Gastrocnemius medialis (tissue), 4 donors: ENCODE data around the gene LUC7L2. TPM values are rescaled to one million over a fixed set of nuclear protein-coding genes. Genes with fewer than 3 reads are reported as not detected.

Experiments used
- ATAC-seq, 2 donors: fragments of 150-250 bp; one replicate each; pipeline ENCODE4 v1.9.1; 2016
- DNase-seq, 2 donors: peaks; one replicate each; pipeline ENCODE4 v3.0.0-alpha.2; 2019
- H3K27ac ChIP-seq, 4 donors: fragments of 200-600 bp; sonication (generic); 1 replicate in 1 of 4; 2 replicates in 3 of 4; pipeline ENCODE4 v1.5.1; 2016 to 2018; ENCODE audit warnings: mild to moderate bottlenecking in 2 of 4, moderate library complexity in 1 of 4
- H3K27me3 ChIP-seq, 3 donors: fragments of 200-600 bp; sonication (generic) in 2 of 3; 1 replicate in 1 of 3; 2 replicates in 2 of 3; pipeline versions ENCODE4 v1.5.1 to v1.6.0; 2016 to 2019; ENCODE audit warnings: mild to moderate bottlenecking in 1 of 3, moderate library complexity in 1 of 3
- H3K36me3 ChIP-seq, 2 donors: fragments of 200-600 bp; sonication (generic) in 1 of 2; one replicate each; pipeline ENCODE4 v1.5.1; 2017 to 2018
- H3K4me1 ChIP-seq, 2 donors: fragments of 200-600 bp; sonication (generic) in 1 of 2; one replicate each; pipeline ENCODE4 v1.5.1; 2016 to 2017; ENCODE audit warnings: mild to moderate bottlenecking in 2 of 2
- H3K4me3 ChIP-seq, 4 donors: fragments of 200-600 bp; sonication (generic) in 3 of 4; 1 replicate in 1 of 4; 2 replicates in 3 of 4; pipeline ENCODE4 v1.5.1; 2016 to 2019; ENCODE audit warnings: mild to moderate bottlenecking in 2 of 4
- H3K9me3 ChIP-seq, 3 donors: fragments of 200-600 bp; sonication (generic) in 2 of 3; 1 replicate in 1 of 3; 2 replicates in 2 of 3; pipeline ENCODE4 v1.5.1; 2016 to 2019
- POLR2A ChIP-seq, 2 donors: fragments of 450-650 bp; IDR thresholded peaks; one replicate each; pipeline ENCODE4 v1.6.1; 2017; ENCODE audit warnings: antibody characterized with exemption in 2 of 2, mild to moderate bottlenecking in 2 of 2, moderate library complexity in 2 of 2
- in situ Hi-C, 4 donors: fragments of 200-750 bp; cut with MboI; loops; one replicate each; pipeline versions ENCODE4 v1.15.0 to v1.8.0; 2017; ENCODE audit warnings: low sequenced_read_pairs in 4 of 4
- intact Hi-C: fragments of 100-400 bp; cut with DNase I; formaldehyde crosslinking; loops from one replicate; pipeline ENCODE4 v1.15.1; 2023; ENCODE audit warnings: low total_unique reads
- total RNA-seq, 4 donors: library from RNA; depleted of rRNA; stranded (reverse); fragments of >200 nt; gene quantifications; one replicate each; pipeline versions ENCODE4 v1.1.0 to v1.2.3, GENCODE V29; 2016
- TF ChIP-seq, protein P1 (sequence below), 5 experiments: fragments of 450-650 bp in 3 of 5; fragments of 200-600 bp in 2 of 5; sonication (generic) in 2 of 5; IDR thresholded peaks in 4 of 5; conservative IDR thresholded peaks in 1 of 5; 1 replicate in 4 of 5; 2 replicates in 1 of 5; pipeline ENCODE4 v1.5.1; 2016 to 2019; ENCODE audit warnings: antibody characterized with exemption in 5 of 5, mild to moderate bottlenecking in 3 of 5, moderate library complexity in 3 of 5

The LUC7L2 gene
- total RNA-seq, 4 donors from 2014 or later = 49.2 to 79.7 (median 54.0) TPM

DNA sequence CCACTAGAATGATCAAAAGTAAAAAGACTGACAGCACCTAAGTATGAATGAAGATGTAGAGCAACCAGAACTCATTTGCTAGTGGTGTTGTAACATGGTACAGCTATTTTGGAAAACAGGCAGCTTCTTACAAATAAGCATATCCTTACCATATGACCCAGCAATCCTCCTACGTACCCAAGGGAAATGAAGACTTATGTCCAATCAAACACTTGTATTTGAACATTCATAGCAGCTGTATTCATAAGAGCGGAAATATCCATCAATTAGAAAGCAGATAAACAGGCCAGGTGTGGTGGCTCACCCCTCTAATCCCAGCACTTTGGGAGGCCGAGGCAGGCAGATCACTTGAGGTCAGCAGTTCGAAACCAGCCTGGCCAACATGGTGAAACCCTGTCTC lies 70.7 kb downstream of the LUC7L2 start:
- Histone ChIP-seq H3K27ac (peak overlapping the region in 1 of 4 donors; percentile 4), H3K36me3 (no peaks in the 10 kb centered on the region), H3K27me3 (no peaks in the 10 kb centered on the region), H3K9me3 (no peaks in the 10 kb centered on the region), H3K4me3 (no peak overlapping the region), H3K4me1 (peaks cover 33 to 36% of the 10 kb centered on the region in 2 donors)
- TF ChIP-seq POLR2A (IDR thresholded peaks at IDR 0.05) = no peak
- TF ChIP-seq, protein P1, sequence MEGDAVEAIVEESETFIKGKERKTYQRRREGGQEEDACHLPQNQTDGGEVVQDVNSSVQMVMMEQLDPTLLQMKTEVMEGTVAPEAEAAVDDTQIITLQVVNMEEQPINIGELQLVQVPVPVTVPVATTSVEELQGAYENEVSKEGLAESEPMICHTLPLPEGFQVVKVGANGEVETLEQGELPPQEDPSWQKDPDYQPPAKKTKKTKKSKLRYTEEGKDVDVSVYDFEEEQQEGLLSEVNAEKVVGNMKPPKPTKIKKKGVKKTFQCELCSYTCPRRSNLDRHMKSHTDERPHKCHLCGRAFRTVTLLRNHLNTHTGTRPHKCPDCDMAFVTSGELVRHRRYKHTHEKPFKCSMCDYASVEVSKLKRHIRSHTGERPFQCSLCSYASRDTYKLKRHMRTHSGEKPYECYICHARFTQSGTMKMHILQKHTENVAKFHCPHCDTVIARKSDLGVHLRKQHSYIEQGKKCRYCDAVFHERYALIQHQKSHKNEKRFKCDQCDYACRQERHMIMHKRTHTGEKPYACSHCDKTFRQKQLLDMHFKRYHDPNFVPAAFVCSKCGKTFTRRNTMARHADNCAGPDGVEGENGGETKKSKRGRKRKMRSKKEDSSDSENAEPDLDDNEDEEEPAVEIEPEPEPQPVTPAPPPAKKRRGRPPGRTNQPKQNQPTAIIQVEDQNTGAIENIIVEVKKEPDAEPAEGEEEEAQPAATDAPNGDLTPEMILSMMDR (IDR thresholded peaks at IDR 0.05 in 4 of 5, conservative IDR thresholded peaks at IDR 0.05 in 1 of 5) = no peak
- in situ Hi-C loops = no loop called here
- ATAC-seq (no peak), DNase-seq (no peak)
- intact Hi-C loops = no loop called here

DNA sequence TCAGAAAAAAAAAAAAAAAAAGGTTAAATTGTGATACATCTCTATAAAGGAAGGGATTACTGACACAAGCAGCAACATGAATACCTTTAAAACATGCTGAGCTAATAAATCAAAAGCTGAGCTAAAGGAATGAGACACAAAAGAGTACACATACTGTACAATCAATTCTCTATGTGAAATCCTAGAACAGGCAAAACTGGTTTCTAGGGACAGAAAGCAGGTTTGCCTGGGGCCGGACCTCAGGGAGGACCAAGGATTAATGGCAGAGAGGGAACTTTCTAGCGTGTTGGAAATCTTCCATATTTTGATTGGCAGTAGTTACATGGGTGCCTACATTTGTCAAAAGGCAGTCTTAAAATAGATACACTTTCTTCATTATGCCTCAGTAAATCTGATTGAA lies 71.3 kb downstream of the LUC7L2 start:
- DNase-seq (no peak), ATAC-seq (no peak)
- no peaks in the 10 kb centered on the region for H3K36me3 ChIP-seq
- H3K27me3 ChIP-seq = no peaks in the 10 kb centered on the region
- TF ChIP-seq POLR2A (IDR thresholded peaks at IDR 0.05) = no peak
- TF ChIP-seq, protein P1 (IDR thresholded peaks at IDR 0.05 in 4 of 5, conservative IDR thresholded peaks at IDR 0.05 in 1 of 5) = no peak
- H3K9me3 ChIP-seq = no peaks in the 10 kb centered on the region
- H3K27ac ChIP-seq = peak overlapping the region in 2 of 4 donors; percentile 39 to 57
- no peak overlapping the region for H3K4me3 ChIP-seq
- in situ Hi-C loops (no loop called here), intact Hi-C loops (no loop called here)
- peaks cover 31% of the 10 kb centered on the region in 2 donors for H3K4me1 ChIP-seq

DNA sequence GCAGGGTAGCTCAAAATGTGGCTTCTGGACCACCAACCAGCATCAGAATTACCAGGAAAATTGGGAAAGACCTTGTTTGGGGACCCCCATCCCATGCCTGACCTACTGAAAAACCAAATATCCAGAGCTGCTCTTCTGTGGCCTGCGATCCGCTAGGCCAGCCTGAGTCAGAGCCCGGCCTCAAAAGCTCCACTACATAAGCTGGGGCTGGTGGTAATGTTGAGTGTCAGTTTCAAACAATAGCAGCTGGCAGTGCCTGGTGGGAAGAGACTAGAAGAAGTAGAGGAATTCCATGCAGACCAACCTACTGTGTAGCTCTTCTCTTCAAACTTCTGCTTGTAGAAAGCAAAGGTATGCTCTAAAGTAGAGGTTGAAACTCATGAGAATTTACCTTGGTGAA lies 71.8 kb downstream of the LUC7L2 start:
- Histone ChIP-seq H3K27ac (peak overlapping the region in 3 of 4 donors; percentile 1 to 57 (median 39)), H3K4me1 (peaks cover 26 to 27% of the 10 kb centered on the region in 2 donors), H3K36me3 (no peaks in the 10 kb centered on the region), H3K4me3 (no peak overlapping the region), H3K27me3 (no peaks in the 10 kb centered on the region), H3K9me3 (no peaks in the 10 kb centered on the region)
- no peak for DNase-seq
- TF ChIP-seq POLR2A (IDR thresholded peaks at IDR 0.05) = no peak
- TF ChIP-seq, protein P1 (IDR thresholded peaks at IDR 0.05 in 4 of 5, conservative IDR thresholded peaks at IDR 0.05 in 1 of 5) = no peak
- ATAC-seq = no peak
- intact Hi-C loops = no loop called here
- in situ Hi-C loops = no loop called here

DNA sequence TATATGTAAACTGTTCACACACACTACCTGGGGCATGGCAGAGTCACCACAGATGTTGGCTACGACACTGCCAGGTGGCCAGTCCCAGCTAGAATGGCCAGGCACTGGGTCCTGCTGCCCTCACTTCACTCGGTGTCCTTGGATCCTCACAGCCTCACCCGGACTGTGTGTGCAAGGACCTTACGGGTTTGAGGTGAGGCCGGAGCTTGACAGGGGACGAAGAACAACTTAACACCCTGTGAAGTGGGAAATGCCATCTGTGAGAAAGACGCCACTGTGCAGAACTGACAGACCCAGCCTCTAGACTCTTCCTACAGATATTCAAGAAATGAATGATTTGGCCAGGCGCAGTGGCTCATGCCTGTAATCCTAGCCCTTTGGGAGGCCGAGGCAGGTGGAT lies 77.1 kb downstream of the LUC7L2 start:
- H3K27me3 ChIP-seq = no peaks in the 10 kb centered on the region
- intact Hi-C loops (loop anchor here (5.0 kb wide), 1 partner anchor 135 kb away; no protein-coding TSS in a partner anchor), in situ Hi-C loops (no loop called here)
- no peak for TF ChIP-seq POLR2A (IDR thresholded peaks at IDR 0.05)
- TF ChIP-seq, protein P1 (IDR thresholded peaks at IDR 0.05 in 4 of 5, conservative IDR thresholded peaks at IDR 0.05 in 1 of 5) = no peak
- H3K9me3 ChIP-seq = no peaks in the 10 kb centered on the region
- peaks cover 10 to 12% of the 10 kb centered on the region in 2 donors for H3K4me1 ChIP-seq
- DNase-seq (no peak), ATAC-seq (no peak)
- H3K4me3 ChIP-seq = no peak overlapping the region
- H3K27ac ChIP-seq = no peak overlapping the region
- no peaks in the 10 kb centered on the region for H3K36me3 ChIP-seq

GRCh38 chr7:139439375-139439774 lies 79.7 kb downstream of the LUC7L2 start:
- no peaks in the 10 kb centered on the region for H3K36me3 ChIP-seq
- no peak for DNase-seq
- in situ Hi-C loops (no loop called here), intact Hi-C loops (loop anchor here (5.0 kb wide), 1 partner anchor 133 kb away; no protein-coding TSS in a partner anchor)
- no peak for TF ChIP-seq POLR2A (IDR thresholded peaks at IDR 0.05)
- TF ChIP-seq, protein P1 (IDR thresholded peaks at IDR 0.05 in 4 of 5, conservative IDR thresholded peaks at IDR 0.05 in 1 of 5) = no peak
- H3K27ac ChIP-seq = no peak overlapping the region
- H3K4me1 ChIP-seq = peaks cover 2 to 3% of the 10 kb centered on the region in 2 donors
- no peak for ATAC-seq
- H3K27me3 ChIP-seq = no peaks in the 10 kb centered on the region
- H3K9me3 ChIP-seq = no peaks in the 10 kb centered on the region
- H3K4me3 ChIP-seq = no peak overlapping the region
